RWPE1 (cell line): Measurements from ENCODE around the gene CAPN5.
"Not testable (repeated sequence)": the region's sequence is repeated elsewhere in the genome, so short reads cannot be mapped to it uniquely, and the experiment has no call there.

Experiments
- CTCF ChIA-PET: fragments of 350-600 bp; sonication (Branson Sonifier 250); formaldehyde crosslinking; extraction: SDS; loops from one replicate; lab custom pipeline; 2021; lab: Yijun Ruan, JAX
- POLR2A ChIA-PET: fragments of 400-600 bp; formaldehyde crosslinking; extraction: SDS; loops from one replicate; lab custom pipeline; 2020; ENCODE audit warnings: antibody characterized with exemption; ENCODE audit not compliant: low non-redundant PET; lab: Yijun Ruan, JAX
- DNase-seq: peaks from one replicate; pipeline ENCODE4 v3.0.0; 2012; ENCODE audit warnings: low spot score
- H3K27ac ChIP-seq: fragments of 450-650 bp; 2 replicates; pipeline ENCODE4 v1.5.1; 2017
- CTCF ChIP-seq: fragments of 450-650 bp; conservative IDR thresholded peaks from 2 replicates; pipeline ENCODE4 v1.5.1; 2017; ENCODE audit warnings: low read depth, mild to moderate bottlenecking

Gene CAPN5

DNA sequence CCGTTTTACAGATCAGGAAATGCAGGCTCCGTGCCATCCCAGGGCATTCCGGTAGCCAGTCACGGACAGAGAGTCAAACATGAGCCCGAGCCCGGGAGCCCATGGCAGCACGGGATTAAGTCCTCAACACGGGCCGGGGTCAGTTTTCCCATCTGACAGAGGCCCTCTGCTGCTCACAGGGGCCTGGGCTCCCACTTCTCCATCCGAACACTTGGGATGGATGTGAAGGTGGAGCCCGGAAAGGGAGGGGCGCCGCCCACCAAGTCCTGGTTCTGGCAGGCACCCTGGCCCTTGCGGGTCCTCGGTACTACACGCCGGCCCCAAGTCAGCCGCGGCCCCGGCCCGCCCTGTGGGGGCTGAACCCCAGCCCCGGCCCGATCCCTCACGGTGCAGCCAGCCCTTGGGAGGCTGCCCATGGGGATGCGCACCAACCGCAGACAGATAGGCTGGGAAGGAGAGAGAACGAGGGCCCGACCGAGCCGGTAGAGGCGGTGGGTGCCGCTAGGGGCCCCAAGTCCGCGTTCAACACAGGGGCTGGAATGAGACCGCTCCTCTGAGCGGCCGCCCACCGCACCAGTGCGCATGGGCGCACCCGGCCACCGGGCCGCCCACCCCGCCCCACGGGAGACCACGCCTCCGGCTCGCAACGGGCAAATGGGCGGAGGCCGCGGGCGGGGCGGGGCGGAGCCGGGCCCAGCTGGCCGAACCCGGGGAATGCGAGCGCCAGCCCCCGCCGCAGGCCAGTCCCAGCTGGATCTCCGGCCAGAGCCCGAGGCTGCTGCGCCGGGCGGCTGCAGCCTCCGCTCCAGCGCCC, at the start of gene CAPN5:
TSS of gene CAPN5 (plus strand) at position 743 of the 814 bp plus-strand sequence. CDS start 17,916 bp downstream, outside the sequence.
- H3K27ac ChIP-seq, result peak within 1 kb of the TSS; percentile 64
- peak; percentile 95 for DNase-seq

DNA sequence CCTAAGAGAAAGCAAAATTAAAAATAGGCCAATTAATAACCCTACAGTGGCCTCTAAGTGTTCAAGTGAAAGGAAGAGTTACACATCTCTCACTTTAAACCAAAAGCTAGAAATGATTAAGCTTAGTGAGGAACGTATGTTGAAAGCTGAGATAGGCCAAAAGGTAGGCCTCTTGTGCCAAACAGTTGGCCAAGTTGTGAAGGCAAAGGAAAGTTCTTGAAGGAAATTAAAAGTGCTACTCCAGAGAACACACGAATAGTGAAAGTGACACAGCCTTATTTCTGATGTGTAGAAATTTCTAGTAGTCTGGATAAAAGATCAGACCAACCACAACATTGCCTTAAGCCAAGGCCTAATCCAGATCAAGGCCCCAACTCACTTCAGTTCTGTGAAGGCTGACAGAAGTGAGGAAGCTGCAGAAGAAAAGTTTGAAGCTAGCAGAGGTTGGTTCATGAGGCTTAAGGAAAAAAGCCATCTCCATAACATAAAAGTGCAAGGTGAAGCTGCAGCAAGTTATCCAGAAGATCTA, 48.3 kb upstream of the CAPN5 start:
- DNase-seq, H3K27ac ChIP-seq, POLR2A ChIA-PET, CTCF ChIA-PET: not testable (repeated sequence)

More for the DNA sequence above, at the start of gene CAPN5:
- TF ChIP-seq CTCF, result peak; percentile 47; the same call in 1 of the 2 replicates
- POLR2A ChIA-PET, result no interaction called here
- CTCF ChIA-PET, result interaction anchor here (0.6 to 1.4 kb wide), 4 partner anchors 11 to 29 kb away, joined by 3 to 4 read pairs (median 4); no protein-coding TSS in a partner anchor

- POLR2A ChIA-PET, result no interaction called here
- peak; percentile 44 for DNase-seq
- no peak for TF ChIP-seq CTCF
- CTCF ChIA-PET, result interaction anchor here (0.6 to 1.1 kb wide), 3 partner anchors 12 to 1174 kb away, joined by 4 to 7 read pairs (median 6); no protein-coding TSS in a partner anchor
- no peak overlapping the region for H3K27ac ChIP-seq
Measured at GRCh38 chr11:77019976-77020595, 46.7 kb upstream of the CAPN5 start.

GRCh38 chr11:77020734-77021133, 46.0 kb upstream of the CAPN5 start:
- CTCF ChIA-PET, result interaction anchor here (0.5 kb wide), 1 partner anchor 702 kb away, joined by 3 read pairs; no protein-coding TSS in a partner anchor
- no peak overlapping the region for H3K27ac ChIP-seq
- no peak for TF ChIP-seq CTCF
- POLR2A ChIA-PET, result interaction anchor here (0.6 kb wide), 1 partner anchor 176 kb away, joined by 4 read pairs; no protein-coding TSS in a partner anchor
- DNase-seq, result no peak

GRCh38 chr11:77024745-77025144, 42.0 kb upstream of the CAPN5 start:
- ChIA-PET CTCF (interaction anchor here (1.4 kb wide), 1 partner anchor 15 kb away, joined by 12 read pairs; no protein-coding TSS in a partner anchor), POLR2A (no interaction called here)
- DNase-seq, result no peak
- no peak for TF ChIP-seq CTCF
- no peak overlapping the region for H3K27ac ChIP-seq

- CTCF ChIA-PET, result interaction anchor here (0.7 to 1.1 kb wide), 3 partner anchors 107 to 181 kb away, joined by 3 to 4 read pairs (median 3); no protein-coding TSS in a partner anchor
- POLR2A ChIA-PET, result no interaction called here
- no peak for DNase-seq
- TF ChIP-seq CTCF, result no peak
- no peak overlapping the region for H3K27ac ChIP-seq
Measured at GRCh38 chr11:77026221-77026620, 40.5 kb upstream of the CAPN5 start.
